IPS-18a (cell line): Measurements from ENCODE around the gene LCTL.
A peak's percentile ranks its signal among the peaks of the same experiment; 100 is the strongest.
"Not testable (repeated sequence)": the region's sequence is repeated elsewhere in the genome, so short reads cannot be mapped to it uniquely, and the experiment has no call there.

ENCODE experiments used
- H3K27ac ChIP-seq: one replicate; pipeline ENCODE4 v1.5.1; 2013; ENCODE audit warnings: low read length
- H3K27me3 ChIP-seq: one replicate; pipeline ENCODE4 v1.6.1; 2013; ENCODE audit warnings: mild to moderate bottlenecking, low read length; ENCODE audit not compliant: control insufficient read depth, insufficient read depth
- H3K36me3 ChIP-seq: one replicate; pipeline ENCODE4 v1.6.1; 2013; ENCODE audit warnings: low read depth, low read length; ENCODE audit not compliant: control insufficient read depth
- H3K4me1 ChIP-seq: one replicate; pipeline ENCODE4 v1.6.1; 2013; ENCODE audit warnings: low read depth, low read length; ENCODE audit not compliant: control insufficient read depth
- H3K4me3 ChIP-seq: one replicate; pipeline ENCODE4 v1.5.1; 2013; ENCODE audit warnings: low read length
- H3K9ac ChIP-seq: one replicate; pipeline ENCODE4 v1.6.1; 2013; ENCODE audit warnings: mild to moderate bottlenecking, low read length, moderate library complexity
- H3K9me3 ChIP-seq: one replicate; pipeline ENCODE4 v1.6.1; 2013; ENCODE audit warnings: low read depth, low read length; ENCODE audit not compliant: control insufficient read depth

The LCTL gene

DNA sequence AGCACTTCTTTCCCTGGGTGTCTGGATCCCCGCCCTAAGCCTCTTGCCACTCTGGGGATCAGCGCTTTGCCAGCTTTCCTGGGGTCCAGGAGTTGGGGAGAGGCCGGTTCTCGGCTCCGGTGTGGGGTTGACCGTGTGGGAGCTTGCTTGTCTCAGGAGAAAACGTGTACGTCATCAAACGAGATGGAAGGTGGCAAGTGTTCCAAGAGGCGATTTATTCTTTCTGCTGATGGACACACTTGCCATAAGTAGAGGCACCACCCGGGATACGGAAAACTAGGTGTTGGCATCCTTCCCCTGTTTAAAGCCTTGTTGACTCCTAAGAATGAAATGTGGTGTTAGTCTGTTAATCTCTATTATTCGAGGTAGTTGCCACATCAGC is 60.4 kb downstream of the LCTL start:
- Histone ChIP-seq H3K4me3 (peak overlapping the region; percentile 91), H3K27me3 (no peaks in the 10 kb centered on the region), H3K9ac (peak overlapping the region; percentile 96), H3K36me3 (peaks cover 39% of the 10 kb centered on the region), H3K4me1 (no peaks in the 10 kb centered on the region), H3K27ac (peak overlapping the region; percentile 88), H3K9me3 (no peaks in the 10 kb centered on the region)

DNA sequence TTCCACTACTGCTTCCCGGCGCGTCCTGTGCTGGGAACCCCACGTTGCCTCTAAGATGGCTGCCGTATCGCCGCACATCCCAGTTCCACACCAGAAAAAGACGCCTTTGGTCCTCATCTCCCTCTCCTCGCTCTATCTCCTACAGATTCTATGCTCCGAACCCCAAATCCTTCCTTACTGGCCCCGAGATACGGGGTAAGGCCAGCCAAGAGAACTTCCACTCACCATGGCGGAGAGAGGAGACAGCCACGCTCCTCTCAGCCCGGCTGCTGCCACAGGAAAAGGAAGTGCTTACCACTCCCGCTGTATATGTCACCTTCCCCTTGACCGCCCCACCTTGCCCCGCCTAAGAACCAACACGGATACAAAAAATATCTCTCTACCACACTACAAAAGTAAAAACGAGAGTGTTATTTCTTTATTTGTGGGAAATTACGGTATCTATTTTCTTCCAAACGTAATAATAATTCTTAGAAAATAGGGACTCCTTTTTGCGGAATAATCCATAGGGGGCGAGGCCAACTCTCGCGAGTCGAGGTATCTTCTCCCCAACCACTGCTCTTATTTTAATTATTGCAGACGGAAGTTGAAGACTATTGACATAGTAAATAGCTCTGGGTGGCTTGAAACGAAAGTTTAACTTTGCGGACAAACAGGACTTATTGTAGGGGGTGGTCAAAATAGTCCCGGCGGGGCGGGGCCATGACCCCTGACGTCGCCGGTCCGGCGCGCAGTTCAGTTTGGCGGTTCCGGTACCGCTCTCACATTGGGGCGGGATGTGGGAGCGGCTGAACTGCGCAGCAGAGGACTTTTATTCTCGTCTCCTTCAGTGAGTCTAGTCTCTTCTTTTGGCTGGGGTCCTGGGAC is 61.0 kb downstream of the LCTL start, which contains the start of the genes RPL4 and ZWILCH:
Gene RPL4 (minus strand): TSS at position 293 of the 867 bp plus-strand sequence. CDS start 65 bp downstream, at position 228.
Gene ZWILCH (plus strand): TSS at position 764 of the 867 bp plus-strand sequence. CDS start 13 bp downstream, at position 777.
- H3K27me3 ChIP-seq, result no peaks in the 10 kb centered on the region
- peak within 1 kb of the TSS; percentile 96 for H3K9ac ChIP-seq
- H3K27ac ChIP-seq, result peak within 1 kb of the TSS; percentile 88
- H3K36me3 ChIP-seq, result peaks cover 43% of the 10 kb centered on the region
- peak within 1 kb of the TSS; percentile 91 for H3K4me3 ChIP-seq
- no peaks in the 10 kb centered on the region for H3K4me1 ChIP-seq
- no peaks in the 10 kb centered on the region for H3K9me3 ChIP-seq

GRCh38 chr15:66503780-66504562 is 61.8 kb downstream of the LCTL start:
- Histone ChIP-seq H3K27ac (peak overlapping the region; percentile 88), H3K36me3 (peaks cover 47% of the 10 kb centered on the region), H3K4me3 (peak overlapping the region; percentile 91), H3K9me3 (no peaks in the 10 kb centered on the region), H3K9ac (peak overlapping the region; percentile 96), H3K27me3 (no peaks in the 10 kb centered on the region), H3K4me1 (no peaks in the 10 kb centered on the region)

DNA sequence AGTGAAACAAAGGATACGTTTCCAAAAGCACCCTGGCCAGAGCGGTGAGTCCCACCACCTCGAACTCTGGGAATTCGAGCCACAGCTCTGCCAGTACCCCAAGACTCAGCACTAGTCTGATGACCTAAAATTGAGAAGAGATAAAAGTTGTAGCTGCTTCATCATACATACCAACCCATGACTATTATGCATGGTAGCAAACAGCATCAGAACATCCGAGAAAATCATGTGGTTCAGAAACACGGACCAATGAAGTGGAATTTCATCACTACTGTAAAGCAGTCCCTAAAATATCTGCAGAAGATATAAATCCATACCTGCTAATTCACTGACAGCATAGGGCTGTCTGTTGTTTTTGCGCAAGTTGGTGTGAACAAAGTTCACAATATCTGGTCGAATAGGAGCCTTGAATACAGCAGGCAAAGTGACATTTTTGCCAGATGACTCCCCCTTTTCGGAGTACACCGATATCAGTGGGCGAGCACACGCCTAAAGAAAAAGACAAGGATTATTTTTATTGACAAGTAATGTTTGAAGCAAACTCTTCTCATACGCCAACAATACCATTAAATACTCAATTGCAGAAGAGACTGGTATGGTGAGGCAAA is 62.7 kb downstream of the LCTL start:
- peak overlapping the region; percentile 96 for H3K9ac ChIP-seq
- not testable (repeated sequence) for H3K27ac ChIP-seq, H3K4me1 ChIP-seq, H3K9me3 ChIP-seq, H3K27me3 ChIP-seq
- H3K36me3 ChIP-seq, result peaks cover 52% of the 10 kb centered on the region
- peak overlapping the region; percentile 91 for H3K4me3 ChIP-seq

DNA sequence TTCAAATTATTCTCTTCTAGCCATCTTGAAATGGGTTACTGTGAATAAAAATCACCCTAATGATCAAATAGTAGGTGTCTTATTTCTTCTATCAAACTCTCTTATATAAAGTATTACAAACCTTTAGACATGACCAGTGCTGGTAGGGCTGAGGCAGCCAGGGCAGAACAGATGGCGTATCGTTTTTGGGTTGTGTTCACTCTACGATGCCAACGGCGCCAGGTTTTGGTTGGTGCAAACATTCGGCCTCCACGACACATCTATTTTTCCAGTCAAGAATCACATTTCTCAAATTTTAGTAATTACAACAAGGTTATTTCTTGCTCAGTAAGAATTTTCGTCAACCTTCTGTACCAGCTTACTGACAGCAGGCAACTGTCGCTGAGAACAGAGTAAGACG is 63.3 kb downstream of the LCTL start:
- H3K27ac ChIP-seq, result no peak overlapping the region
- H3K4me3 ChIP-seq, result peak overlapping the region; percentile 91
- no peaks in the 10 kb centered on the region for H3K9me3 ChIP-seq
- no peaks in the 10 kb centered on the region for H3K27me3 ChIP-seq
- H3K4me1 ChIP-seq, result no peaks in the 10 kb centered on the region
- peak overlapping the region; percentile 22 for H3K9ac ChIP-seq
- peaks cover 56% of the 10 kb centered on the region for H3K36me3 ChIP-seq

GRCh38 chr15:66500346-66500745 is 65.5 kb downstream of the LCTL start:
- not testable (repeated sequence) for H3K9me3 ChIP-seq, H3K4me3 ChIP-seq, H3K9ac ChIP-seq, H3K4me1 ChIP-seq, H3K27me3 ChIP-seq, H3K27ac ChIP-seq
- H3K36me3 ChIP-seq, result peaks cover 56% of the 10 kb centered on the region

DNA sequence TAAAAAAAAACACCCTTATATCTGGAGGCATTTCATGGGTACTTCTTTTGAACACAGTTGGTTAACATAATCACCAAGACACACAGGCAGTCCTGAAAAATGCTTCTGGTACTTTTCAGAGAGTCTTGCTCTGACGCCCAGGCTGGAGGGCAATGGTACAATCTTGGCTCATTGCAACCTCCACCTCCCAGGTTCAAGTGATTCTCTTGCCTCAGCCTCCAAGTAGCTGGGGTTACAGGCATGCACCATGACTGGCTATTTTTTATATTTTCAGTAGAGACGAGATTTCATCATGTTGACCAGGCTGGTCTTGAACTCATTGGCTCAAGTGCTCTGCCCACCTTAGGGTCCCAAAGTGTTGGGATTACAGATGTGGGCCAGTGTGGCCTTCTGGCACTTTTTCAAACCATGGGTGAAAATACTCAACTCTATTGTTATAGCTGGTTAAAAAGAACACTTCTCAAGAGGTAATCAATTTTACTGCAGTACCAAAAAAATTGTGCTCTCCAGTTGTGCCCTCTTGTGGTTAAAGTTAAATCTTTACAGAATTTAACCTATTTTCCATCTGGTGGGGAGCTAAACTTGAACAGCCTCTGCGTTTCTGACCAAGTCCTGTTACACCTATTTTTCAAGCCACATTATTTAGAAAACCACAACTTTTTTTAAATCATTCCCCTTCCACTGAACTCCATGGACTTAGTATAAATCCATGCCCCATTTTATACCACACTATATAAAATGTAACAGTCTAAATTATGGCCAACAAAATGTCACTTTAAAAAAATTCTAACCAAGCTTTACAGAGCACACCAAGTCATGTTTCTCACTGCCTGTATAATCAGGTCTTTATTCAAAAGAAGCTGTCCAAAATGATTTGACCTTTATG is 67.1 kb downstream of the LCTL start:
- H3K4me3 ChIP-seq, result no peak overlapping the region
- no peak overlapping the region for H3K9ac ChIP-seq
- no peak overlapping the region for H3K27ac ChIP-seq
- peaks cover 3% of the 10 kb centered on the region for H3K4me1 ChIP-seq
- no peaks in the 10 kb centered on the region for H3K9me3 ChIP-seq
- no peaks in the 10 kb centered on the region for H3K27me3 ChIP-seq
- H3K36me3 ChIP-seq, result peaks cover 71% of the 10 kb centered on the region
